CD8-positive, alpha-beta memory T cell (primary cell): ENCODE data around the gene OLFML1. TPM values are rescaled to one million over a fixed set of nuclear protein-coding genes. Genes with fewer than 3 reads are reported as not detected.

Source experiments
- CTCF ChIA-PET: fragments of 350-600 bp; sonication (Branson Sonifier 250); formaldehyde crosslinking; loops from one replicate; lab custom pipeline; 2021; ENCODE audit warnings: antibody characterized with exemption; lab: Charles Lee
- POLR2A ChIA-PET: fragments of 350-600 bp; sonication (Branson Sonifier 250); formaldehyde crosslinking; loops from one replicate; lab custom pipeline; 2021; ENCODE audit warnings: antibody characterized with exemption; lab: Charles Lee
- DNase-seq, 5 donors: peaks; one replicate each; pipeline versions ENCODE4 v3.0.0 to v3.0.0-alpha.2; 2020 to 2022; ENCODE audit warnings: mixed read lengths in 1 of 5
- H3K27ac ChIP-seq: one replicate; pipeline ENCODE4 v1.7.0; 2013; ENCODE audit warnings: low read depth, mild to moderate bottlenecking, low read length, moderate library complexity
- H3K27me3 ChIP-seq: 2 replicates; pipeline ENCODE4 v1.7.0; 2013; ENCODE audit warnings: low read length, mild to moderate bottlenecking; ENCODE audit not compliant: insufficient read depth, poor library complexity, severe bottlenecking
- H3K36me3 ChIP-seq: 2 replicates; pipeline ENCODE4 v1.7.0; 2013; ENCODE audit warnings: mild to moderate bottlenecking, low read length, moderate library complexity; ENCODE audit not compliant: insufficient read depth
- H3K4me1 ChIP-seq: 2 replicates; pipeline ENCODE4 v1.7.0; 2013; ENCODE audit warnings: mild to moderate bottlenecking, low read length, moderate library complexity; ENCODE audit not compliant: insufficient read depth
- H3K4me3 ChIP-seq: 2 replicates; pipeline ENCODE4 v1.7.0; 2013; ENCODE audit warnings: mild to moderate bottlenecking, low read length
- H3K9me3 ChIP-seq: 2 replicates; pipeline ENCODE4 v1.7.0; 2013; ENCODE audit warnings: mild to moderate bottlenecking, low read length
- H3K27ac Mint-ChIP-seq, 8 donors: one replicate each; pipeline ENCODE4 v1.8.0; 2020 to 2021; ENCODE audit warnings: mixed read lengths in 8 of 8, mild to moderate bottlenecking in 6 of 8, inconsistent platforms in 3 of 8, moderate library complexity in 3 of 8
- H3K27me3 Mint-ChIP-seq, 2 donors: one replicate each; pipeline ENCODE4 v1.8.0; 2020 to 2021; ENCODE audit warnings: mixed read lengths in 2 of 2, mild to moderate bottlenecking in 1 of 2, moderate library complexity in 1 of 2
- H3K36me3 Mint-ChIP-seq, 3 donors: one replicate each; pipeline ENCODE4 v1.8.0; 2020 to 2021; ENCODE audit warnings: mixed read lengths in 3 of 3, inconsistent platforms in 1 of 3, mild to moderate bottlenecking in 1 of 3
- H3K4me1 Mint-ChIP-seq, 3 donors: one replicate each; pipeline ENCODE4 v1.8.0; 2020 to 2021; ENCODE audit warnings: mixed read lengths in 3 of 3, inconsistent platforms in 1 of 3, mild to moderate bottlenecking in 1 of 3
- H3K4me3 Mint-ChIP-seq, 7 donors: one replicate each; pipeline ENCODE4 v1.8.0; 2020 to 2021; ENCODE audit warnings: mixed read lengths in 7 of 7, mild to moderate bottlenecking in 6 of 7, moderate library complexity in 4 of 7, inconsistent platforms in 2 of 7
- H3K9me3 Mint-ChIP-seq, 5 donors: one replicate each; pipeline ENCODE4 v1.8.0; 2020 to 2022; ENCODE audit warnings: mixed read lengths in 5 of 5, mild to moderate bottlenecking in 3 of 5, moderate library complexity in 2 of 5, inconsistent platforms in 1 of 5
- polyA plus RNA-seq: library from polyadenylated mRNA; unstranded; fragments of 300-500 nt; fragmentation: Illumina TruSeq; gene quantifications from one replicate; pipeline ENCODE4 v1.2.3, GENCODE V29; 2021
- total RNA-seq, 2 experiments: library from RNA; stranded (reverse); gene quantifications; one replicate each; pipeline ENCODE4 v1.2.3, GENCODE V29; 2021

OLFML1 gene
- total and polyA plus RNA-seq, 3 experiments from 2014 or later: not detected

DNA sequence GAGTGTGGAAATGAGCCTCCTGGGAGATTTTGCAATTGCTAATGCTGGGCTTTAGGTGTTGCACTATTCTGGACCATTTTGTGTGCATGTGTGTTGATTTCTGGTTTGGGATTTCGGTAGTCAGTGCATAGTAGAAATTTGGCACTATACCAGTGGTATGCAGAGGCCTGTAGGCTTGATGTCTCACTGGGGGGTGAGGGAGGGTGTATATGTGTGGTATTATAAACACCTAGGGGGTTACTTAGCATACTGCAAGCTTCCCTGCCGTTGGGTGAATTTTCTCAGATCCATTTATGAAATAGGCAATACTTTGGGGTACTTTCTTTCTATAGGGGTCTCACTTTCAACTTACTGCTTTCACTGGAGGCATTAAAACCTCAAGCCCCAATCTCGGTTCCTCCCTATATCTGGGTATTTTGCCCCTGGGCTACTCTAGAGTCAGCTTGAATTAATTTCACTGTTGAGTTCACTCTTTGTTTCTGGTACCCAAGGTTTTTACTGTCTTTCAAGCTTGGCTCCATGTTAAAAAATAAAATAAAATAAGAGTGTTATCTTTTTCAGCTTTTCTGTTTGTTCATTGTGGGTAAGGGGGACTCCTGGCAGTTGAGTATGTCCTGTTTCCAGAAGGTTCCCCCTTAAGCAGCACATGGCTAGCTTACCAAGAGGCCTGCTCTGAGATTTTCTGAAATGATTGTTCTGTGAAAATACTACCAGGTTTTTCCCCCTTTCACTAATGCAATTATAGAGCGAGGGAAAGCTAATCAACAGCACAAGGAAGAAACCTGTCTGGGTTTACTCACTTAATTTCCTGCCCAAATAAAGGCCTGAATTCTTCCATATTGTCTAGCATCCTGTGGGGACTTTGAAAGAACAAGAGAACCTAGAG lies 74.3 kb downstream of the OLFML1 start:
- no peak overlapping the region for H3K27ac ChIP-seq

More for the DNA sequence above, 74.3 kb downstream of the OLFML1 start:
- no peak overlapping the region for H3K27ac Mint-ChIP-seq
- no peaks in the 10 kb centered on the region for H3K9me3 Mint-ChIP-seq
- no peak overlapping the region for H3K4me3 Mint-ChIP-seq
- H3K9me3 ChIP-seq: no peaks in the 10 kb centered on the region
- no peaks in the 10 kb centered on the region for H3K27me3 ChIP-seq
- ChIA-PET CTCF (no interaction called here), POLR2A (no interaction called here)
- H3K4me1 Mint-ChIP-seq: peaks cover 0 to 3% (median 0%) of the 10 kb centered on the region in 3 donors
- no peaks in the 10 kb centered on the region for H3K4me1 ChIP-seq
- DNase-seq: no peak
- no peaks in the 10 kb centered on the region for H3K27me3 Mint-ChIP-seq
- H3K36me3 Mint-ChIP-seq: peaks cover 0 to 9% (median 0%) of the 10 kb centered on the region in 3 donors
- no peak overlapping the region for H3K4me3 ChIP-seq
- no peaks in the 10 kb centered on the region for H3K36me3 ChIP-seq

Other genes with a start within 250 kb of the OLFML1 start
- not detected for gene SYT9, start 233.6 kb upstream of the OLFML1 start, total RNA-seq
- gene SYT9, start 233.6 kb upstream of the OLFML1 start, polyA plus RNA-seq: not detected
- 1 to 10 TPM; 3.9 to 4.4 TPM for gene PPFIBP2, start 28.5 kb downstream of the OLFML1 start, total RNA-seq
- gene PPFIBP2, start 28.5 kb downstream of the OLFML1 start, polyA plus RNA-seq: 6.8 TPM
- 1 to 10 TPM in 1 of 2 experiments, under 1 TPM in 1; 0.80 to 1.2 TPM for gene CYB5R2, start 188.0 kb downstream of the OLFML1 start, total RNA-seq
- 0.12 TPM for gene CYB5R2, start 188.0 kb downstream of the OLFML1 start, polyA plus RNA-seq
- gene OVCH2, start 221.0 kb downstream of the OLFML1 start, total RNA-seq: not detected
- not detected for gene OVCH2, start 221.0 kb downstream of the OLFML1 start, polyA plus RNA-seq